ENCODE measurements around the gene INO80D.

The INO80D gene

DNA sequence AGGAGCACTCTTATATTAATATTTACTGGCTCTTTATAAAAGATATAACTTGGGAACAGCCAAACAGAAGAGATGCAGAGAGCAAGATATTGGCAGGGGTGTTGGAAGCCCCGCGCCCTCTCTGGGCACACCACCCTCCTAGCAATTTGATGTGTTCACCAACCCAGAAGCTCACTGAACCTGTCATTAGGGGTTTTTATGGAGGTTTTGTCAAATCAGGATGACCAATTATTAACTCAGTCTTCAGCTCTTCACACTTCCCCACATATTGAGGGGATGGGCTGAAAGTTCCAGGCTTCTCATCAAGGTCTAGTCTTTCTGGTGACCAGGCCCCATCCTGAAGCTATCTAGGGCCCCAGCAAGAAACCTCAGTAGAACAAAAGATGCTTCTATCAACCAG lies 10.9 kb upstream of the INO80D start:
- H3K4me1 ChIP-seq (ENCODE audit: control extremely low read depth in 1 of 4, control insufficient read depth in 4 of 4, insufficient read depth in 4 of 4, low read length in 3 of 4): peaks cover 14 to 44% (median 36%) of the 10 kb centered on the region in 4 experiments
- H3K27ac ChIP-seq (ENCODE audit: insufficient read depth in 1 of 2, low read depth in 1 of 2, low read length in 2 of 2, poor library complexity in 1 of 2, severe bottlenecking in 2 of 2): peak overlapping the region; percentile 74 to 86
- WGBS (ENCODE audit: insufficient coverage): no CpG with 5 or more reads among the region's 2 CpGs
- no peak for DNase-seq
- ChIA-PET CTCF (interaction anchor here (0.7 to 5.7 kb wide), 8 partner anchors 9 to 58 kb away, joined by 3 to 41 read pairs (median 4); partner anchors contain the start of gene INO80D), POLR2A (interaction anchor here (3.3 kb wide), 1 partner anchor 11 kb away, joined by 17 read pairs; the partner anchor contains the start of gene INO80D)
- H3K27me3 ChIP-seq (replicated peaks in 2 of 5; ENCODE audit: control insufficient read depth in 4 of 5, insufficient read depth in 5 of 5, low read length in 4 of 5): no peaks in the 10 kb centered on the region
- no peaks in the 10 kb centered on the region for H3K9me3 ChIP-seq (ENCODE audit: control extremely low read depth in 1 of 5, control insufficient read depth in 4 of 5, insufficient read depth in 2 of 5, low read depth in 1 of 5, low read length in 4 of 5)
- peaks cover 0 to 5% (median 1%) of the 10 kb centered on the region in 4 experiments for H3K36me3 ChIP-seq (ENCODE audit: control insufficient read depth in 4 of 4, insufficient read depth in 4 of 4, low read length in 3 of 4)
- no peak overlapping the region for H3K4me3 ChIP-seq (ENCODE audit: control insufficient read depth in 1 of 7, extremely low read depth in 1 of 7, insufficient read depth in 4 of 7, low read depth in 2 of 7, low read length in 6 of 7)

DNA sequence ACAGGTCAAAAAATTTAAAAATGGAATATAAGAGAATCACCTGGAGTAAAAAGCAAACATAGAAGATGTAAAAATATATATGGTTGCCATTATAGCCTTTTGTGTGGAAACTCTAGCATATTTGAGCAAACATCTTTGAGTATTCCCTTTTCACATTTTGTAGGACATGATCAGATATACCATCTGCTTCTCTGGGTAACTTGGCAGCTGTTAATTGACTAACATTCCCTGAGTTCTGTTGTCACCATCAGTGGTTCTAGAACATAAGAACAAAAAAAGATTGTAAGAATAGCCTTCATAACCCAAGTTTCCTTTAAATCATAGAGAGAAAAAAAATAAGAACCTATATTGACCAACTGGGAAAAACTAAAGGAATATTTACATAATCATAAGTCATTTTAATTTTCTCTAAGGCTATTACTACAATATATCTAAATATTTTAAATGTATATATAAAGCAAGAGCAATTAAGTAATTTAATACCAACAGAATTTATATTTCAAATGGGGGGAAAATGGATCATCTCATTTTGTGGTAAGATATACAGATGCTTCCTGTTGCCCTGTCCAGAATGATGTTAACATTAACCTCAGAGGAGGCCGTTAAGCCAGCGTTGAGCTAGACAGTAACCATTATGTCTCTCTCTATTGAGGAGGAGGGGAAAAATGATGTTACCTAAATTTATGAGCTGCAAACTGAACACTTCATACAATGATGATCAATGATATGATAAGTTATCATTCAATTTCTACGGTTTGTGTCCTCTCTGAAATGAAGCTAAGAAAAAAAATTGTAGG lies 9.8 kb upstream of the INO80D start:
- peak; percentile 70 to 95 (median 91) for DNase-seq
- H3K4me1 ChIP-seq (ENCODE audit: control extremely low read depth in 1 of 4, control insufficient read depth in 4 of 4, insufficient read depth in 4 of 4, low read length in 3 of 4): peaks cover 14 to 44% (median 36%) of the 10 kb centered on the region in 4 experiments
- H3K4me3 ChIP-seq (ENCODE audit: control insufficient read depth in 1 of 7, extremely low read depth in 1 of 7, insufficient read depth in 4 of 7, low read depth in 2 of 7, low read length in 6 of 7): peak overlapping the region in 2 of 7 experiments; percentile 41 to 57
- WGBS (ENCODE audit: insufficient coverage): 0% methylated on average over 1 of the region's 3 CpGs
- POLR2A ChIA-PET: interaction anchor here (0.5 to 3.3 kb wide), 5 partner anchors 10 to 342 kb away, joined by 3 to 17 read pairs (median 4); partner anchors contain the start of gene INO80D
- CTCF ChIA-PET: interaction anchor here (0.6 to 5.7 kb wide), 7 partner anchors 8 to 194 kb away, joined by 3 to 41 read pairs (median 3); partner anchors contain the start of gene INO80D
- peak overlapping the region; percentile 74 to 86 for H3K27ac ChIP-seq (ENCODE audit: insufficient read depth in 1 of 2, low read depth in 1 of 2, low read length in 2 of 2, poor library complexity in 1 of 2, severe bottlenecking in 2 of 2)
- no peaks in the 10 kb centered on the region for H3K27me3 ChIP-seq (replicated peaks in 2 of 5; ENCODE audit: control insufficient read depth in 4 of 5, insufficient read depth in 5 of 5, low read length in 4 of 5)
- H3K9me3 ChIP-seq (ENCODE audit: control extremely low read depth in 1 of 5, control insufficient read depth in 4 of 5, insufficient read depth in 2 of 5, low read depth in 1 of 5, low read length in 4 of 5): no peaks in the 10 kb centered on the region
- H3K36me3 ChIP-seq (ENCODE audit: control insufficient read depth in 4 of 4, insufficient read depth in 4 of 4, low read length in 3 of 4): peaks cover 0 to 5% (median 1%) of the 10 kb centered on the region in 4 experiments

- no peak overlapping the region for H3K4me3 ChIP-seq (ENCODE audit: control insufficient read depth in 1 of 7, extremely low read depth in 1 of 7, insufficient read depth in 4 of 7, low read depth in 2 of 7, low read length in 6 of 7)
- no CpG with 5 or more reads among the region's 2 CpGs for WGBS (ENCODE audit: insufficient coverage)
- ChIA-PET CTCF (interaction anchor here (1.8 kb wide), 1 partner anchor 9 kb away, joined by 4 read pairs; no protein-coding TSS in a partner anchor), POLR2A (no interaction called here)
- H3K27ac ChIP-seq (ENCODE audit: insufficient read depth in 1 of 2, low read depth in 1 of 2, low read length in 2 of 2, poor library complexity in 1 of 2, severe bottlenecking in 2 of 2): no peak overlapping the region
- no peaks in the 10 kb centered on the region for H3K27me3 ChIP-seq (replicated peaks in 2 of 5; ENCODE audit: control insufficient read depth in 4 of 5, insufficient read depth in 5 of 5, low read length in 4 of 5)
- DNase-seq: no peak
- peaks cover 0 to 5% (median 3%) of the 10 kb centered on the region in 4 experiments for H3K36me3 ChIP-seq (ENCODE audit: control insufficient read depth in 4 of 4, insufficient read depth in 4 of 4, low read length in 3 of 4)
- no peaks in the 10 kb centered on the region for H3K9me3 ChIP-seq (ENCODE audit: control extremely low read depth in 1 of 5, control insufficient read depth in 4 of 5, insufficient read depth in 2 of 5, low read depth in 1 of 5, low read length in 4 of 5)
- peaks cover 19 to 49% (median 42%) of the 10 kb centered on the region in 4 experiments for H3K4me1 ChIP-seq (ENCODE audit: control extremely low read depth in 1 of 4, control insufficient read depth in 4 of 4, insufficient read depth in 4 of 4, low read length in 3 of 4)
Measured at GRCh38 chr2:206092297-206092696, 6.3 kb upstream of the INO80D start.

DNA sequence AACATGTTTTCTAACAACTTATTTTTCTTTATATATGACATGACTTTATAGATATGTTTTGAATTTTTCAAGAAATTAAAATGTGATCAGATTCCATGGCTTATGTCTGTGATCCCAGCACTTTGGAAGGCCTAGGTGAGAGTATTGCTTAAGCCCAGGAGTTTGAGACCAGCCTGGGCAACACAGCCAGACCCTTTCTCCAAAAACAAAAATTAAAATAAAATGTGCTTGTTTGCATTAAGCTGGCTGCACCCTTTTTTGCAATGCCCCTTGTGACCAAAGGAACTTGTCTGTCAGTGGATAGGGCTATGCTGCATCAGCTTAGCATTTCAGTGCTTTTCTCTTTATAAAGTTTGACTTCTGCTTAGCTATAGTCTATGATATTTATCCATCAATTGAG lies 2.3 kb upstream of the INO80D start:
- Histone ChIP-seq H3K4me1 (ENCODE audit: control extremely low read depth in 1 of 4, control insufficient read depth in 4 of 4, insufficient read depth in 4 of 4, low read length in 3 of 4) (peaks cover 13 to 24% (median 17%) of the 10 kb centered on the region in 4 experiments), H3K27ac (ENCODE audit: insufficient read depth in 1 of 2, low read depth in 1 of 2, low read length in 2 of 2, poor library complexity in 1 of 2, severe bottlenecking in 2 of 2) (no peak overlapping the region), H3K4me3 (ENCODE audit: control insufficient read depth in 1 of 7, extremely low read depth in 1 of 7, insufficient read depth in 4 of 7, low read depth in 2 of 7, low read length in 6 of 7) (peak overlapping the region in 3 of 7 experiments; percentile 12 to 25 (median 22)), H3K27me3 (replicated peaks in 2 of 5; ENCODE audit: control insufficient read depth in 4 of 5, insufficient read depth in 5 of 5, low read length in 4 of 5) (no peaks in the 10 kb centered on the region), H3K9me3 (ENCODE audit: control extremely low read depth in 1 of 5, control insufficient read depth in 4 of 5, insufficient read depth in 2 of 5, low read depth in 1 of 5, low read length in 4 of 5) (no peaks in the 10 kb centered on the region), H3K36me3 (ENCODE audit: control insufficient read depth in 4 of 4, insufficient read depth in 4 of 4, low read length in 3 of 4) (peaks cover 0 to 2% (median 0%) of the 10 kb centered on the region in 4 experiments)
- ChIA-PET POLR2A (no interaction called here), CTCF (interaction anchor here (0.7 to 4.6 kb wide), 7 partner anchors 8 to 1570 kb away, joined by 3 to 41 read pairs (median 4); no protein-coding TSS in a partner anchor)
- peak in 1 of 3 donors; percentile 44 for DNase-seq

GRCh38 chr2:206086716-206087350 lies 859 bp upstream of the INO80D start:
- WGBS (ENCODE audit: insufficient coverage): 21% methylated on average over 2 of the region's 4 CpGs
- H3K36me3 ChIP-seq (ENCODE audit: control insufficient read depth in 4 of 4, insufficient read depth in 4 of 4, low read length in 3 of 4): peaks cover 0 to 2% (median 0%) of the 10 kb centered on the region in 4 experiments
- peak overlapping the region in 6 of 7 experiments; percentile 84 to 100 (median 92) for H3K4me3 ChIP-seq (ENCODE audit: control insufficient read depth in 1 of 7, extremely low read depth in 1 of 7, insufficient read depth in 4 of 7, low read depth in 2 of 7, low read length in 6 of 7)
- H3K27me3 ChIP-seq (replicated peaks in 2 of 5; ENCODE audit: control insufficient read depth in 4 of 5, insufficient read depth in 5 of 5, low read length in 4 of 5): no peaks in the 10 kb centered on the region
- H3K4me1 ChIP-seq (ENCODE audit: control extremely low read depth in 1 of 4, control insufficient read depth in 4 of 4, insufficient read depth in 4 of 4, low read length in 3 of 4): peaks cover 10 to 29% (median 20%) of the 10 kb centered on the region in 4 experiments
- H3K9me3 ChIP-seq (ENCODE audit: control extremely low read depth in 1 of 5, control insufficient read depth in 4 of 5, insufficient read depth in 2 of 5, low read depth in 1 of 5, low read length in 4 of 5): no peaks in the 10 kb centered on the region
- peak in 2 of 3 donors; percentile 20 to 33 for DNase-seq
- H3K27ac ChIP-seq (ENCODE audit: insufficient read depth in 1 of 2, low read depth in 1 of 2, low read length in 2 of 2, poor library complexity in 1 of 2, severe bottlenecking in 2 of 2): peak overlapping the region; percentile 98 to 99
- ChIA-PET POLR2A (interaction anchor here (0.9 to 1.3 kb wide), 3 partner anchors 9 to 15 kb away, joined by 3 to 17 read pairs (median 8); no protein-coding TSS in a partner anchor), CTCF (interaction anchor here (0.6 to 4.6 kb wide), 8 partner anchors 9 to 75 kb away, joined by 3 to 41 read pairs (median 4); no protein-coding TSS in a partner anchor)

GRCh38 chr2:206084870-206085741 lies 868 bp downstream of the INO80D start:
- 0% methylated on average over 38 of the region's 88 CpGs for WGBS (ENCODE audit: insufficient coverage)
- POLR2A ChIA-PET: interaction anchor here (0.6 to 1.3 kb wide), 3 partner anchors 8 to 13 kb away, joined by 3 to 17 read pairs (median 8); no protein-coding TSS in a partner anchor

More at GRCh38 chr2:206084870-206085741, 868 bp downstream of the INO80D start:
- Histone ChIP-seq H3K27ac (ENCODE audit: insufficient read depth in 1 of 2, low read depth in 1 of 2, low read length in 2 of 2, poor library complexity in 1 of 2, severe bottlenecking in 2 of 2) (peak overlapping the region; percentile 98 to 99), H3K4me3 (ENCODE audit: control insufficient read depth in 1 of 7, extremely low read depth in 1 of 7, insufficient read depth in 4 of 7, low read depth in 2 of 7, low read length in 6 of 7) (peak overlapping the region; percentile 84 to 100 (median 94)), H3K27me3 (replicated peaks in 2 of 5; ENCODE audit: control insufficient read depth in 4 of 5, insufficient read depth in 5 of 5, low read length in 4 of 5) (no peaks in the 10 kb centered on the region), H3K4me1 (ENCODE audit: control extremely low read depth in 1 of 4, control insufficient read depth in 4 of 4, insufficient read depth in 4 of 4, low read length in 3 of 4) (peaks cover 10 to 29% (median 20%) of the 10 kb centered on the region in 4 experiments), H3K9me3 (ENCODE audit: control extremely low read depth in 1 of 5, control insufficient read depth in 4 of 5, insufficient read depth in 2 of 5, low read depth in 1 of 5, low read length in 4 of 5) (no peaks in the 10 kb centered on the region), H3K36me3 (ENCODE audit: control insufficient read depth in 4 of 4, insufficient read depth in 4 of 4, low read length in 3 of 4) (no peaks in the 10 kb centered on the region)
- peak in 2 of 3 donors; percentile 58 to 72 for DNase-seq
- CTCF ChIA-PET: interaction anchor here (0.8 to 4.6 kb wide), 7 partner anchors 11 to 69 kb away, joined by 3 to 41 read pairs (median 6); no protein-coding TSS in a partner anchor

Measured in common myeloid progenitor, CD34-positive (primary cell).